Subcutaneous adipose tissue (tissue), 4 donors: ENCODE results near the gene TCOF1. TPM values are rescaled to one million over a fixed set of nuclear protein-coding genes. Genes with fewer than 3 reads are reported as not detected.

Source experiments
- CTCF ChIP-seq: fragments of 450-650 bp; IDR thresholded peaks from one replicate; pipeline ENCODE4 v1.5.1; 2016; ENCODE audit warnings: low read depth, mild to moderate bottlenecking, control low read depth, antibody characterized with exemption, moderate library complexity
- total RNA-seq, 4 donors: library from RNA; depleted of rRNA; stranded (reverse); fragments of >200 nt; gene quantifications; one replicate each; pipeline ENCODE4 v1.1.0, GENCODE V29; 2016

The TCOF1 gene
- total RNA-seq, 4 donors from 2014 or later: 18.2 to 29.0 (median 19.9) TPM

- TF ChIP-seq CTCF: no peak
Observed at GRCh38 chr5:150407096-150407720, 49.7 kb downstream of the TCOF1 start.

- no peak for TF ChIP-seq CTCF
Observed at GRCh38 chr5:150408231-150408943, 50.9 kb downstream of the TCOF1 start.

- no peak for TF ChIP-seq CTCF
Observed at GRCh38 chr5:150409638-150410523, 52.4 kb downstream of the TCOF1 start.

GRCh38 chr5:150410524-150411244, 53.2 kb downstream of the TCOF1 start:
- no peak for TF ChIP-seq CTCF

- no peak for TF ChIP-seq CTCF
Observed at GRCh38 chr5:150411245-150411979, 53.9 kb downstream of the TCOF1 start.

- TF ChIP-seq CTCF: no peak
Observed at GRCh38 chr5:150412319-150413175, 55.0 kb downstream of the TCOF1 start, which contains the start of gene CD74. Gene CD74 (minus strand): TSS chr5:150412910. CDS start chr5:150412749, 161 bp downstream.
